SK-N-SH (cell line): ENCODE measurements around the gene TMEM221. TPM values are rescaled to one million over a fixed set of nuclear protein-coding genes. Genes with fewer than 3 reads are reported as not detected.

ENCODE experiments used
- CTCF ChIA-PET: fragments of 300-600, 350-600 bp; formaldehyde crosslinking; extraction: SDS; loops from one replicate; lab custom pipeline; 2021; lab: Yijun Ruan, JAX
- POLR2A ChIA-PET: fragments of 350-600 bp; sonication (Branson Sonifier 250); formaldehyde crosslinking; extraction: SDS; loops from one replicate; lab custom pipeline; 2020; ENCODE audit warnings: antibody characterized with exemption, inconsistent platforms; lab: Yijun Ruan, JAX
- DNase-seq: peaks from one replicate; pipeline ENCODE4 v3.0.0; 2012
- H2AFZ ChIP-seq: fragments of 200-600 bp; sonication (generic); 2 replicates; pipeline ENCODE4 v1.8.1; 2016; ENCODE audit warnings: antibody characterized with exemption, mild to moderate bottlenecking, low read depth
- H3F3A ChIP-seq: fragments of 200-600 bp; sonication (generic); replicated peaks from 2 replicates; pipeline ENCODE3; 2016; ENCODE audit warnings: antibody characterized with exemption, mild to moderate bottlenecking; ENCODE audit not compliant: insufficient read depth
- H3K27ac ChIP-seq, 2 experiments: fragments of 200-500 bp in 1 of 2; fragments of 200-600 bp in 1 of 2; sonication (Bioruptor generic) in 1 of 2; sonication (generic), shearing (Covaris generic) in 1 of 2; 2 replicates each; pipeline versions ENCODE4 v1.5.1 to v1.6.1; 2014 to 2016; ENCODE audit warnings: low read depth in 2 of 2, inconsistent platforms in 1 of 2, low read length in 1 of 2, mild to moderate bottlenecking in 1 of 2, mixed read lengths in 1 of 2
- H3K27me3 ChIP-seq: fragments of 200-600 bp; sonication (generic), shearing (Covaris generic); 2 replicates; pipeline ENCODE4 v1.6.1; 2016; ENCODE audit warnings: mixed run types; ENCODE audit not compliant: insufficient read depth
- H3K36me3 ChIP-seq, 2 experiments: fragments of 200-500 bp in 1 of 2; fragments of 200-600 bp in 1 of 2; sonication (Bioruptor generic) in 1 of 2; sonication (generic) in 1 of 2; replicated peaks in 1 of 2; 2 replicates each; pipeline versions ENCODE3 to v1.5.1; 2014 to 2016; ENCODE audit warnings: low read length in 1 of 2, mild to moderate bottlenecking in 1 of 2; ENCODE audit not compliant: insufficient read depth in 2 of 2, control insufficient read depth in 1 of 2
- H3K4me1 ChIP-seq, 2 experiments: fragments of 200-500 bp in 1 of 2; fragments of 200-600 bp in 1 of 2; sonication (Bioruptor generic) in 1 of 2; sonication (generic), shearing (Covaris generic) in 1 of 2; 2 replicates each; pipeline versions ENCODE4 v1.5.1 to v1.6.1; 2014 to 2016; ENCODE audit warnings: low read depth in 1 of 2, low read length in 1 of 2, mixed run types in 1 of 2; ENCODE audit not compliant: insufficient read depth in 2 of 2, control insufficient read depth in 1 of 2
- H3K4me2 ChIP-seq: fragments of 200-600 bp; sonication (generic), shearing (Covaris generic); 2 replicates; pipeline ENCODE4 v1.6.1; 2017; ENCODE audit warnings: mixed run types
- H3K4me3 ChIP-seq, 2 experiments: fragments of 200-500 bp in 1 of 2; fragments of 200-600 bp in 1 of 2; sonication (Bioruptor generic) in 1 of 2; sonication (generic), shearing (Covaris generic) in 1 of 2; 2 replicates each; pipeline versions ENCODE4 v1.5.1 to v1.8.1; 2014 to 2016; ENCODE audit warnings: low read depth in 2 of 2, inconsistent platforms in 1 of 2, low read length in 1 of 2, mild to moderate bottlenecking in 1 of 2, mixed read lengths in 1 of 2, moderate library complexity in 1 of 2
- H3K79me2 ChIP-seq: fragments of 200-600 bp; sonication (generic); 2 replicates; pipeline ENCODE4 v1.8.1; 2017; ENCODE audit warnings: mild to moderate bottlenecking; ENCODE audit not compliant: insufficient read depth
- H3K9ac ChIP-seq: fragments of 200-600 bp; sonication (generic); 2 replicates; pipeline ENCODE4 v1.6.1; 2017; ENCODE audit warnings: mixed run types
- H3K9me2 ChIP-seq: fragments of 200-600 bp; sonication (generic); 2 replicates; pipeline ENCODE4 v1.6.1; 2017; ENCODE audit warnings: mixed run types
- H3K9me3 ChIP-seq: fragments of 200-600 bp; sonication (generic); 2 replicates; pipeline ENCODE4 v1.6.1; 2017; ENCODE audit warnings: mixed run types, mild to moderate bottlenecking, moderate library complexity
- H4K20me1 ChIP-seq: fragments of 200-600 bp; sonication (generic); 2 replicates; pipeline ENCODE4 v1.6.1; 2017; ENCODE audit warnings: mild to moderate bottlenecking, mixed run types; ENCODE audit not compliant: insufficient read depth
- ELF1 ChIP-seq: IDR thresholded peaks from 2 replicates; pipeline ENCODE4 v1.4.0; 2012
- EP300 ChIP-seq, 2 experiments: IDR thresholded peaks; 2 replicates each; pipeline versions ENCODE4 v1.4.0 to v1.6.1; 2012; ENCODE audit warnings: borderline replicate concordance in 1 of 2, low read depth in 1 of 2, low read length in 1 of 2
- EZH2phosphoT487 ChIP-seq: fragments of 200-600 bp; sonication (generic); IDR thresholded peaks from 2 replicates; pipeline ENCODE4 v1.6.1; 2017; ENCODE audit warnings: low read depth, mixed run types, mild to moderate bottlenecking, antibody characterized with exemption, moderate library complexity, borderline replicate concordance
- GABPA ChIP-seq: IDR thresholded peaks from 2 replicates; pipeline ENCODE4 v1.4.0; 2012; ENCODE audit warnings: low read depth, mild to moderate bottlenecking
- IRF3 ChIP-seq: fragments of 150-350 bp; IDR thresholded peaks from 2 replicates; pipeline ENCODE4 v1.6.1; 2016; ENCODE audit warnings: mild to moderate bottlenecking, low read depth, low read length
- JUND ChIP-seq: IDR thresholded peaks from 2 replicates; pipeline ENCODE4 v1.4.0; 2012
- MEF2A ChIP-seq: IDR thresholded peaks from 2 replicates; pipeline ENCODE4 v1.4.0; 2012; ENCODE audit warnings: low read depth, borderline replicate concordance
- NRF1 ChIP-seq: IDR thresholded peaks from 2 replicates; pipeline ENCODE4 v1.6.1; 2012; ENCODE audit warnings: low read depth, mild to moderate bottlenecking, low read length
- POLR2AphosphoS5 ChIP-seq: IDR thresholded peaks from 2 replicates; pipeline ENCODE4 v1.6.1; 2012; ENCODE audit warnings: low read depth, low read length
- REST ChIP-seq: IDR thresholded peaks from 2 replicates; pipeline ENCODE4 v1.6.1; 2012; ENCODE audit warnings: mild to moderate bottlenecking, low read depth, low read length, moderate library complexity
- SMC3 ChIP-seq: IDR thresholded peaks from 2 replicates; pipeline ENCODE4 v1.6.1; 2012; ENCODE audit warnings: low read depth, low read length, improper control_type of control experiment
- TAF1 ChIP-seq: IDR thresholded peaks from 2 replicates; pipeline ENCODE4 v1.6.1; 2012; ENCODE audit warnings: low read depth, mild to moderate bottlenecking, low read length, moderate library complexity, borderline replicate concordance
- TEAD4 ChIP-seq: IDR thresholded peaks from 2 replicates; pipeline ENCODE4 v1.4.0; 2012; ENCODE audit warnings: mild to moderate bottlenecking, borderline replicate concordance; ENCODE audit not compliant: insufficient read depth
- USF2 ChIP-seq: fragments of 150-350 bp; IDR thresholded peaks from 2 replicates; pipeline ENCODE4 v1.6.1; 2017; ENCODE audit warnings: antibody characterized with exemption, low read length, low read depth, borderline replicate concordance
- WGBS: methylation state at CpG from one replicate; pipeline ENCODE4 v1.1.6; 2017; ENCODE audit warnings: low lambda C conversion rate; 5-methylcytosine and 5-hydroxymethylcytosine counted together
- polyA plus RNA-seq, 3 experiments: library from polyadenylated mRNA; depleted of rRNA; stranded (reverse); fragments of >200 nt; gene quantifications; 2 replicates each; pipeline ENCODE4 v1.2.3, GENCODE V29; 2012
- TF ChIP-seq, protein P1 (sequence below): IDR thresholded peaks from 2 replicates; pipeline ENCODE4 v1.4.0; 2012; ENCODE audit warnings: low read depth, borderline replicate concordance

Gene TMEM221
- polyA plus RNA-seq, 1 of the 3 experiments (the other 2 are of a cell fraction) = 0.62 TPM

GRCh38 chr19:17405250-17406045 is 43.0 kb downstream of the TMEM221 start, which contains the start of gene BST2:
BST2 (minus strand) TSS chr19:17405630; CDS start chr19:17405575, 55 bp downstream.
- CTCF ChIA-PET = interaction anchor here (1.3 to 1.5 kb wide), 2 partner anchors 14 to 19 kb away, joined by 4 to 8 read pairs; no protein-coding TSS in a partner anchor
- WGBS = 91% methylated on average over 12 of the region's 18 CpGs
- no peak within 1 kb of the TSS; the same call in 1 of the 2 replicates for H2AFZ ChIP-seq

DNA sequence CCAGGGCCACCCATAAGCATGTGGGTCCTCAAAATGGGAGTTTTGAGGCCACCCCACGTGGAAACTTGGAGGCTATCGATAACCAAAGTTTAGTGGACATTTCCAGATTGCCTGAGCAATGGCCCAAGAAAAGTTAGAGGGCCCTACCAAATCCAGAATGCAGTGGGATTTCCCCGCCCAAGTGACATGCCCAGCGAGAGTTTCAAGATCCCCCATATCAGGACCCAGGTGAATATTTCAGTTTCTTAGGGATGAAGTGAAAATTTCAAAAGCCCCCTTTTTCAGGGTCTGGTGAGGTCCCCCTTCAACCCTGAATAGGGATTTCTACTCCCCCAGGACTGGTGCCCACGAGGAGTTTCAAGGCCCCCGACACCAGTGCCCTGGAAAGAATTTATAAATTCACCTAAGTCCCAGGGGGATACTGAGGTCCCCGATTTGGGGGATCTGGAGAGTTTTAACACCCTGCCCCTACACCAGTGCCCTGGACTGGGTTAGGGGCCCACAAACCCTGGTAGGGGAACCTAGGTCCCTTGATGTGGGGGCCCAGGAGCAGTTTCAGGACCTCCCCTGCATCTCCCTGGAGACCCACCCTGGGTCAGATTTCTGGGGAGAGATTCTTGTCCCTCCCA is 43.7 kb downstream of the TMEM221 start:
- peak overlapping the region in 1 of 2 experiments; percentile 47; a peak in 1 of 4 replicates for H3K27ac ChIP-seq
- no peak for TF ChIP-seq ELF1
- TF ChIP-seq IRF3 = no peak
- TF ChIP-seq, protein P1, sequence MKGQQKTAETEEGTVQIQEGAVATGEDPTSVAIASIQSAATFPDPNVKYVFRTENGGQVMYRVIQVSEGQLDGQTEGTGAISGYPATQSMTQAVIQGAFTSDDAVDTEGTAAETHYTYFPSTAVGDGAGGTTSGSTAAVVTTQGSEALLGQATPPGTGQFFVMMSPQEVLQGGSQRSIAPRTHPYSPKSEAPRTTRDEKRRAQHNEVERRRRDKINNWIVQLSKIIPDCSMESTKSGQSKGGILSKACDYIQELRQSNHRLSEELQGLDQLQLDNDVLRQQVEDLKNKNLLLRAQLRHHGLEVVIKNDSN = no peak
- no peak for TF ChIP-seq TEAD4
- TF ChIP-seq REST = no peak
- TF ChIP-seq SMC3 = no peak
- no peak for TF ChIP-seq MEF2A
- no peak for TF ChIP-seq GABPA
- TF ChIP-seq EZH2phosphoT487 = no peak
- TF ChIP-seq USF2 = no peak
- TF ChIP-seq TAF1 = no peak
- TF ChIP-seq NRF1 = no peak

More at GRCh38 chr19:17405250-17406045, 43.0 kb downstream of the TMEM221 start, which contains the start of gene BST2:
- Histone ChIP-seq H3F3A (no peaks in the 10 kb centered on the region), H3K36me3 (no peaks in the 10 kb centered on the region), H3K4me2 (no peak within 1 kb of the TSS), H3K9ac (no peak within 1 kb of the TSS), H3K27me3 (no peaks in the 10 kb centered on the region), H3K9me2 (no peaks in the 10 kb centered on the region), H3K4me1 (peaks cover 0 to 23% of the 10 kb centered on the region in 2 experiments; a peak in 1 of 4 replicates), H3K4me3 (no peak within 1 kb of the TSS; a peak in 1 of 4 replicates), H3K79me2 (no peaks in the 10 kb centered on the region), H3K9me3 (no peaks in the 10 kb centered on the region), H3K27ac (peak within 1 kb of the TSS in 1 of 2 experiments; percentile 47; a peak in 1 of 4 replicates), H4K20me1 (no peaks in the 10 kb centered on the region)
- POLR2A ChIA-PET = no interaction called here
- no peak for TF ChIP-seq JUND
- TF ChIP-seq, protein P1 = no peak
- TF ChIP-seq POLR2AphosphoS5 = no peak
- TF ChIP-seq EP300 (IDR thresholded peaks at IDR 0.05; ENCODE audit: borderline replicate concordance in 1 of 2, low read depth in 1 of 2, low read length in 1 of 2) = no peak
- peak; percentile 39 for DNase-seq

More for the DNA sequence above, 43.7 kb downstream of the TMEM221 start:
- no peaks in the 10 kb centered on the region for H3K79me2 ChIP-seq
- H2AFZ ChIP-seq = no peak overlapping the region
- H3F3A ChIP-seq = no peaks in the 10 kb centered on the region
- DNase-seq = peak; percentile 16
- peaks cover 0 to 23% of the 10 kb centered on the region in 2 experiments; a peak in 1 of 4 replicates for H3K4me1 ChIP-seq
- H3K4me3 ChIP-seq = no peak overlapping the region; a peak in 1 of 4 replicates
- no peaks in the 10 kb centered on the region for H3K36me3 ChIP-seq
- CTCF ChIA-PET = interaction anchor here (0.7 to 1.5 kb wide), 3 partner anchors 10 to 19 kb away, joined by 3 to 8 read pairs (median 4); no protein-coding TSS in a partner anchor
- WGBS = 90% methylated on average over 7 of the region's 7 CpGs
- H3K4me2 ChIP-seq = no peak overlapping the region
- POLR2A ChIA-PET = no interaction called here
- H3K9me2 ChIP-seq = no peaks in the 10 kb centered on the region
- H4K20me1 ChIP-seq = no peaks in the 10 kb centered on the region
- no peak overlapping the region for H3K9ac ChIP-seq
- H3K9me3 ChIP-seq = no peaks in the 10 kb centered on the region
- H3K27me3 ChIP-seq = no peaks in the 10 kb centered on the region
